ENCODE results near the gene CDCA8. TPM values are rescaled to one million over a fixed set of nuclear protein-coding genes. Genes with fewer than 3 reads are reported as not detected.

CDCA8 gene
- total and polyA plus RNA-seq, 2 of the 13 experiments (the other 11 are each of a cell fraction or from before 2014, with no cell fraction given), result 24.1 to 38.6 TPM

GRCh38 chr1:37730376-37730775, 38.1 kb downstream of the CDCA8 start:
- no peak for ATAC-seq
- BruUV-seq (replicated peaks), result no TSS peak
- no peak for FAIRE-seq
- Histone ChIP-seq H3K4me1 (ENCODE audit: insufficient read depth, low read length) (peaks cover 20% of the 10 kb centered on the region), H3K27ac (ENCODE audit: extremely low read length, insufficient read depth, low read length) (no peak overlapping the region), H3K79me2 (ENCODE audit: insufficient read depth, low read length) (no peaks in the 10 kb centered on the region), H3K4me3 (replicated peaks in 1 of 3; ENCODE audit: insufficient read depth in 1 of 3, low read depth in 2 of 3, low read length in 3 of 3) (no peak overlapping the region), H3K9ac (ENCODE audit: insufficient read depth, low read depth, low read length) (no peak overlapping the region), H3K36me3 (replicated peaks in 1 of 2; ENCODE audit: control insufficient read depth in 1 of 2, insufficient read depth in 2 of 2, low read length in 2 of 2) (no peaks in the 10 kb centered on the region), H4K20me1 (ENCODE audit: insufficient read depth, low read length) (no peaks in the 10 kb centered on the region), H3K4me2 (ENCODE audit: low read depth, low read length) (no peak overlapping the region), H3K9me3 (ENCODE audit: low read length) (no peaks in the 10 kb centered on the region), H2AFZ (ENCODE audit: low read length) (no peak overlapping the region), H3K27me3 (ENCODE audit: control insufficient read depth in 1 of 2, insufficient read depth in 2 of 2, low read length in 2 of 2) (peaks cover 0 to 5% of the 10 kb centered on the region in 2 experiments; a peak in 2 of 5 replicates)
- in situ Hi-C loops (cut with HindIII; ENCODE audit: extremely low pct_ligation_motif_present, low pct_unique_long_range_greater_than_20kb) (no loop called here), intact Hi-C loops (cut with micrococcal nuclease; ENCODE audit: unreplicated experiment) (no loop called here)
- 68% methylated on average over 5 of the region's 5 CpGs for WGBS (ENCODE audit: low lambda C conversion rate)
- ChIA-PET CTCF (ENCODE audit: low intra/inter-chr PET ratio, low total read pairs) (no interaction called here), POLR2A (no interaction called here)
- no peak for DNase-seq (ENCODE audit: low spot score)
- TF ChIP-seq XRCC5 (optimal IDR thresholded peaks at IDR 0.05; ENCODE audit: low read length) (no peak), ZBTB21 (CRISPR knock-in tag; IDR thresholded peaks at IDR 0.05) (no peak), MIXL1 (CRISPR knock-in tag; IDR thresholded peaks at IDR 0.05) (no peak), MEF2D (CRISPR knock-in tag; IDR thresholded peaks at IDR 0.05) (no peak), ZNF556 (CRISPR knock-in tag; IDR thresholded peaks at IDR 0.05; ENCODE audit: borderline replicate concordance) (no peak), KLF12 (CRISPR knock-in tag; IDR thresholded peaks at IDR 0.05; ENCODE audit: borderline replicate concordance) (no peak), CAMTA2 (CRISPR knock-in tag; IDR thresholded peaks at IDR 0.05; ENCODE audit: borderline replicate concordance) (no peak), RFX5 (IDR thresholded peaks at IDR 0.05; ENCODE audit: low read depth, low read length) (no peak), CHCHD3 (CRISPR knock-in tag; IDR thresholded peaks at IDR 0.05) (no peak), ATF7 (IDR thresholded peaks at IDR 0.05) (no peak), ATF7 (CRISPR knock-in tag; IDR thresholded peaks at IDR 0.05) (no peak), TBX2 (CRISPR knock-in tag; IDR thresholded peaks at IDR 0.05; ENCODE audit: borderline replicate concordance) (no peak), KAT7 (CRISPR knock-in tag; IDR thresholded peaks at IDR 0.05; ENCODE audit: borderline replicate concordance) (no peak), RBM39 (IDR thresholded peaks at IDR 0.05; ENCODE audit: low read depth, low read length, poor library complexity, severe bottlenecking) (no peak)
- TF ChIP-seq, protein P1, sequence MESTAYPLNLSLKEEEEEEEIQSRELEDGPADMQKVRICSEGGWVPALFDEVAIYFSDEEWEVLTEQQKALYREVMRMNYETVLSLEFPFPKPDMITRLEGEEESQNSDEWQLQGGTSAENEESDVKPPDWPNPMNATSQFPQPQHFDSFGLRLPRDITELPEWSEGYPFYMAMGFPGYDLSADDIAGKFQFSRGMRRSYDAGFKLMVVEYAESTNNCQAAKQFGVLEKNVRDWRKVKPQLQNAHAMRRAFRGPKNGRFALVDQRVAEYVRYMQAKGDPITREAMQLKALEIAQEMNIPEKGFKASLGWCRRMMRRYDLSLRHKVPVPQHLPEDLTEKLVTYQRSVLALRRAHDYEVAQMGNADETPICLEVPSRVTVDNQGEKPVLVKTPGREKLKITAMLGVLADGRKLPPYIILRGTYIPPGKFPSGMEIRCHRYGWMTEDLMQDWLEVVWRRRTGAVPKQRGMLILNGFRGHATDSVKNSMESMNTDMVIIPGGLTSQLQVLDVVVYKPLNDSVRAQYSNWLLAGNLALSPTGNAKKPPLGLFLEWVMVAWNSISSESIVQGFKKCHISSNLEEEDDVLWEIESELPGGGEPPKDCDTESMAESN (CRISPR knock-in tag; conservative IDR thresholded peaks at IDR 0.05), result no peak
- TF ChIP-seq, protein P2, sequence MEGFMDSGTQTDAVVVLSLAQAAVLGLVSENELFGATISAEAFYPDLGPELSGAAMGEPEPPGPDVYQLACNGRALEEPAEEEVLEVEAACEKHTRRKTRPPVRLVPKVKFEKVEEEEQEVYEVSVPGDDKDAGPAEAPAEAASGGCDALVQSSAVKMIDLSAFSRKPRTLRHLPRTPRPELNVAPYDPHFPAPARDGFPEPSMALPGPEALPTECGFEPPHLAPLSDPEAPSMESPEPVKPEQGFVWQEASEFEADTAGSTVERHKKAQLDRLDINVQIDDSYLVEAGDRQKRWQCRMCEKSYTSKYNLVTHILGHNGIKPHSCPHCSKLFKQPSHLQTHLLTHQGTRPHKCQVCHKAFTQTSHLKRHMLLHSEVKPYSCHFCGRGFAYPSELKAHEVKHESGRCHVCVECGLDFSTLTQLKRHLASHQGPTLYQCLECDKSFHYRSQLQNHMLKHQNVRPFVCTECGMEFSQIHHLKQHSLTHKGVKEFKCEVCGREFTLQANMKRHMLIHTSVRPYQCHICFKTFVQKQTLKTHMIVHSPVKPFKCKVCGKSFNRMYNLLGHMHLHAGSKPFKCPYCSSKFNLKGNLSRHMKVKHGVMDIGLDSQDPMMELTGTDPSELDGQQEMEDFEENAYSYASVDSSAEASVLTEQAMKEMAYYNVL (CRISPR knock-in tag; IDR thresholded peaks at IDR 0.05; ENCODE audit: borderline replicate concordance), result no peak

All from HepG2 (cell line).